D721Med (cell line): Measurements from ENCODE around the gene CDH13.

ENCODE experiments used
- DNase-seq: peaks from one replicate; pipeline ENCODE4 v3.0.0; 2011; ENCODE audit warnings: low spot score; ENCODE audit not compliant: insufficient read length
- FAIRE-seq: peaks from 2 replicates; lab custom pipeline; 2011; peaks lifted over from hg19 to GRCh38; lab: Jason Lieb, UNC
- CTCF ChIP-seq: IDR thresholded peaks from 2 replicates; pipeline ENCODE4 v1.5.1; 2012; ENCODE audit warnings: mild to moderate bottlenecking, control low read depth; ENCODE audit not compliant: insufficient read depth; ENCODE audit errors: missing control alignments

CDH13 gene

GRCh38 chr16:82857693-82858365 lies 231.1 kb downstream of the CDH13 start:
- FAIRE-seq: no peak
- no peak for DNase-seq
- TF ChIP-seq CTCF: no peak

- DNase-seq (no peak), FAIRE-seq (no peak)
- no peak for TF ChIP-seq CTCF
These were observed 232.9 kb downstream of the CDH13 start for GRCh38 chr16:82859662-82860061.

- no peak for DNase-seq
- no peak for FAIRE-seq
- TF ChIP-seq CTCF: no peak
These were observed 233.3 kb downstream of the CDH13 start for GRCh38 chr16:82860071-82860470.

- DNase-seq: no peak
- no peak for TF ChIP-seq CTCF
- no peak for FAIRE-seq
These were observed 235.3 kb downstream of the CDH13 start for GRCh38 chr16:82862057-82862456.

- FAIRE-seq: no peak
These were observed 237.7 kb downstream of the CDH13 start for GRCh38 chr16:82864332-82865040.

GRCh38 chr16:82865412-82865811 lies 238.6 kb downstream of the CDH13 start:
- DNase-seq (no peak), FAIRE-seq (no peak)
- TF ChIP-seq CTCF: no peak

More at GRCh38 chr16:82864332-82865040, 237.7 kb downstream of the CDH13 start:
- TF ChIP-seq CTCF: no peak
- no peak for DNase-seq

- FAIRE-seq: no peak
- DNase-seq: no peak
These were observed 240.7 kb downstream of the CDH13 start for GRCh38 chr16:82867485-82867884.

More at GRCh38 chr16:82867485-82867884, 240.7 kb downstream of the CDH13 start:
- no peak for TF ChIP-seq CTCF
